ENCODE measurements around the gene COL24A1.
"Not testable (repeated sequence)": the region's sequence is repeated elsewhere in the genome, so short reads cannot be mapped to it uniquely, and the experiment has no call there.

Gene COL24A1

GRCh38 chr1:85983316-85983715 lies 173.3 kb downstream of the COL24A1 start:
- DNase-seq, result no peak

GRCh38 chr1:85976516-85977205 lies 179.9 kb downstream of the COL24A1 start:
- DNase-seq, result no peak

GRCh38 chr1:85975912-85976371 lies 180.6 kb downstream of the COL24A1 start:
- no peak for DNase-seq

GRCh38 chr1:85962457-85962856 lies 194.1 kb downstream of the COL24A1 start:
- no peak for DNase-seq

DNA sequence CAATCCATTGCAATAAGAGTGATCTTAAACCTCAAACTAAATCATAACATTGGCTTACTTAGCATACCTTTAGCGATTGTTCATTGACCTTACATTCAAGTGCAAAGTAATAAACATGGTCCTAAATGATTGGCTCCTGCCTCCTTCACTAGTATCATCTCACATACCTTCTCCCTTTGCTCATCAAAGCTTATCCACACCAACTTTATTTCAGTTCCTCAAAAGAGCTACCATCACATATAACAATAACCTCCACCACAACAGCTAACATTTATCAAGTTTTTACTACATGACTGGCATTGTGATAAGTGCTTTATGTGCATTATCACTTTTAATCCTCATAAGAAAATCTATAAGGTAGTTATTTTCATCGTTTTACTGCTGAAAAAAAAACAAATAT lies 198.8 kb downstream of the COL24A1 start:
- DNase-seq, result no peak

- not testable (repeated sequence) for DNase-seq
Measured at GRCh38 chr1:85955218-85955617, 201.4 kb downstream of the COL24A1 start.

- DNase-seq, result no peak
Measured at GRCh38 chr1:85952460-85952859, 204.1 kb downstream of the COL24A1 start.

GRCh38 chr1:85947186-85947585 lies 209.4 kb downstream of the COL24A1 start:
- no peak for DNase-seq

- no peak for DNase-seq
Measured at GRCh38 chr1:85943945-85944344, 212.6 kb downstream of the COL24A1 start.

DNA sequence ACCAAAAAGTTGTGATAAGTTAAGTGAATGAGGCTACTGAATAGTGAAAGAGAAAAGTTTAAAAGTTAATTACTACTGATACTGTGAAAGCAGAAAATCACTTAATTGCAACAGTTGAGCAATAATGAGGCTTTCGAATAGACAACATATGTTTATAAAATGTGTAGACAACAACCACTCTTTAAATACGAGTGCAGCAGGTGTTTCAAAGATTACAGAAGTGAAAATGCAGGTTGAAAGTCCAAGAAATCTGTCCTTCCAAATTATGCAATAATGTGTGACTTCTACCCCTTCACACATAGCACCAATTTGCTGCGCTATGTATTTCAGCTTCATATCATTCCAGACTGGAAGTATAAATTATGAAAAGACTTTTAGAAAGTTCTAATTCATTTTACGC lies 213.0 kb downstream of the COL24A1 start:
- DNase-seq, result no peak

DNA sequence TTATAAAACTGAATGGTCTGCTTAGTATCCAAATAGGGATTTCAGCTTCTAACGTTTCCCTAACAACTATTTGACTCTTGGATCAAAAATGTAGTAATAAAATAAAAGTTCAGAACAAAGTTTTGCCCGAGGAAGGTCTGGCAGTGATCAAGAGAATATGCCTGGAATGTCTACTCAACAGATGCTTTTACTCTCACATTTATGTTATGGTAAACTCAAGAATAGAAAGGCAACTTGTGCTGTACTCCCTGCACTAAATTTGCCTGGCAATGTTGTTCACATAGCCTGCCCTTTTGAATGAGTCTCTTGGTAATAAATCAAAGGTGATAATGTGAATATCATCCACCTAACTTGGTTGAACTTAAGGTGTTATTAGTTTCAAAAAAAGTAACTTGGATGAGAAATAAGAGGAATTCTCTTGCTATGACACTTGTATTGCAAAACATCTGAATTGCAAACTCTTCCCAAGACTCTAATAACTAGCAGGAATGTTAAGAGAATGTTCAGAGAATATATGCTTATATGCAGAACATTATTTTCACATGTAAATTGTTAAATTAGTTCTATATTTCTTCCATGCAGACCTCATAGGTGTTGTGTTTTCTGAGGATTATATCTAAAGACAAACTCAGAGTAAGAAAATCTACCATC lies 215.8 kb downstream of the COL24A1 start:
- no peak for DNase-seq

DNA sequence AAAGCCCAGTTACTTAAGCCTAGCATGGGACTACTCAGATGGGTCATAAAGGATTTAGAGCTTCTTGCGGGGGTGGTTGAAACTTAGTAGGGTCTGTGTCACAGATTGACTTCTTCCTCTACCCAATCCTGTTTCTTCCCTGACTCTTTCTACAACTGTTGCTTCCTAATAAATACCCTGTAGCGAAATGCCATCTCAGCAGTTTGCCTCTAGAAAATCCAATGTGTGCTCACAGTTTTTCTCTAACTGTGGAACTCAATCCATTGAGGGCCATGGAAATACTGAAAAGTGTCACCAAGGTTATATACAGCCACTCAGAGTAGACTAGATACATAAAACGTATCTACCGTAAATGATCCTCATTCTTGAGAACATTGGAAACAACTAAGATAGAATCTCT lies 217.7 kb downstream of the COL24A1 start:
- no peak for DNase-seq

DNA sequence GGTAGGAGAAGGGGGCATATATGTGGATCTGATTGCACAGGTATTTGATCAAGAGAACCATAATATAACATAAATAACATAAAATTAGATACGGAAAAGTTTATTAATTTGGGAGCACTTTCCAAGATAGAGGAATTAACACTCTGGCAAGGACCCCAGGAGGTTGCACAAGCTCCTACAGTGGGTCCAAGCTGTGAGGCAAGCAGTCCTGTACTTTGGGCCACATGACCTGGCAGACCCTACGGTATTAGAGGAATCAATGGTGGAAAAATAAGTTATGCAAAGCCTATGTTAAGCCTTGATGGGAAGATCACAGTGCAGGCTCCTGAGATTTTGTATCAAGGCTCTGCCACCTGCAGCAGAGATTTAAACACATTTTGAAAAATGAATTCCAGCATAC lies 220.1 kb downstream of the COL24A1 start:
- no peak for DNase-seq

GRCh38 chr1:85936057-85936456 lies 220.5 kb downstream of the COL24A1 start:
- DNase-seq, result no peak

DNA sequence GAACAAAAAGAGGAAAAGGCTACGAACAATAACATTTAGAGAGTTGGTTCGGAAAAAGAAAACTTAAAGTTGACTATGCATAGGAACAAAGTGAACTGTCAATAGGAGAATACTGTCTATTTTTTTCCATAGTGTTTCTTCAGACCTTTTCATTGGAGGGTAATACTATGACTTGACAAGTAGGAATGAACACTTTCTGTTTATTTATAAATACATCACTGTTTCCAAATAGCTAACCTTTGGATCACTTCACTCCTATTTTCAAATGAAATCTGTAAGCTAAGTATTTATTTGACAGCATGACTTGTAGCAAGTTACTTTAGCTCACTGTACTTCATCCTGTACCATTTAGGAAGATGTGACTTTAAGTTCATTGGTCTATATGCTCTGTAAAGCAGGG lies 221.3 kb downstream of the COL24A1 start:
- no peak for DNase-seq

- DNase-seq, result no peak
Measured at GRCh38 chr1:85934516-85934915, 222.1 kb downstream of the COL24A1 start.

DNA sequence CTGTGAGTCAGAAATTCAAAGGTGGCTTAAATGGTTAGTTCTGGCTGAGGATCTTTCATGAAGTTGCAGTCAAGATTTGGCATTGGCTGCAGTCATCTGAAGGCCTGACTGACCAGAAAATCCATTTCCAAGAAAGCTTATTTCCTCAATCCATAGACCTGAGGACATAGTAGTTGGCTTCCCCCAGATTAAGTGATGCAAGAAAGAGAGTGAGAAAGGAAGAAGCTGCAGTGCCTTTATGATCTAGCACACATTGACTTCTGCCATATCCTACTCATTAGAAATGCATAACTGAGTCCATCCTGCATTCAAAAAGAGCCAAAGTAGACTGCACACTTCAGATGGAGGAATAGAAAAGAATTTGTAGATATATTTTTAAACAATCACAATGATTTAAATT lies 222.6 kb downstream of the COL24A1 start:
- no peak for DNase-seq

DNA sequence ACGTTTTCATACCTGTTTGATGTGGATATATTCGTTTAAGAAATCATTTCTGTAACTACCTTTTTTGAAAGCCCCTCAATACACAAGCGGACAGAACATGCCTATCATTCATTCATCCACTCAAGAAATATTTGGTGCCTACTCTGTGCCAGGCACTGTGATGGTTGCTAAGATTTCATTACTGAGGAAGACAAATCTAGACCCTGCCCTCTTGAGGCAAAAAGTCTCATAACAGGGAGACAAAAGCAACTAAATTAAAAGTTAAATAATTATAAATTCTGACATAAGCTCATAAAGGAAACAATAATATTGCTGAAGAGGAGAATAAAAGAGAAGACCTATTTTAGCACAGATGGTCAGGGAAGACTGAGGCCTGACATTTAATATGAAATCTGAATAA lies 244.8 kb downstream of the COL24A1 start:
- DNase-seq, result no peak

DNA sequence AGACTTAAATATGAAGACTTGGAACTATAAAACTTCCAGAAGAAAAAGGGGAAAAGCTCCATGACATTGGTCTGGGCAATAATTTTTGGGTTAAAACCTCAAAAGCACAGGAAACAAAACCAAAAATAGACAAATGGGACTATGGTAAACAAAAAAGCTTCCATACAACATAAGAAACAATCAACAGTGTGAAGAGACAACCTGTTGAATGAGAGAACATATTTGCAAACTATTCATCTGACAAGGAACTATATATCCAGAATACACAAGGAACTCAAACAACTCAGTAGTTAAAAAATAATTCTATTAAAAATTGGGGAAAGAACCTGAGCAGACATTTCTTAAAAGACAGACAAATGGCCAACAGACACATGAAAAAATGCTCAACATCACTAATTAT lies 255.7 kb downstream of the COL24A1 start:
- DNase-seq, result no peak

- DNase-seq, result no peak
Measured at GRCh38 chr1:85898861-85899260, 257.7 kb downstream of the COL24A1 start.

GRCh38 chr1:85894651-85895050 lies 261.9 kb downstream of the COL24A1 start:
- DNase-seq, result peak in 1 of 2 donors; percentile 1

DNA sequence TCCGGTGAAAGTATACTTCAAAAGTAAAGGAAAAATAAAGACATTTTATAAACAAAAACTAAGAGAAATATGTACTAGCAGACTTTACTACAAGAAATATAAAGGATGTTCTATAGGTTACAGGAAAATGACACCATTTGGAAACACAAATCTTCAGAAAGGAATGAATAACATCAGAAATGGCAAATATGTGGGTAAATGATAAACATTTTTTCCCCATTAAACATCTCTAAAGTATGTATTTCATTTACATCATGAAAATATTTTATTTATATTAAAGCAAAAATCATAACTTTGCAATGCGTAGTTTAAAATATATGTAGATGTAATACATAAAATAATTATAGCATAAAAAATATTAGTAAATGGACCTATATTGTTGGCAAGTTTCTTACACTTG lies 264.2 kb downstream of the COL24A1 start:
- no peak for DNase-seq

GRCh38 chr1:85889870-85890269 lies 266.7 kb downstream of the COL24A1 start:
- no peak for DNase-seq

DNA sequence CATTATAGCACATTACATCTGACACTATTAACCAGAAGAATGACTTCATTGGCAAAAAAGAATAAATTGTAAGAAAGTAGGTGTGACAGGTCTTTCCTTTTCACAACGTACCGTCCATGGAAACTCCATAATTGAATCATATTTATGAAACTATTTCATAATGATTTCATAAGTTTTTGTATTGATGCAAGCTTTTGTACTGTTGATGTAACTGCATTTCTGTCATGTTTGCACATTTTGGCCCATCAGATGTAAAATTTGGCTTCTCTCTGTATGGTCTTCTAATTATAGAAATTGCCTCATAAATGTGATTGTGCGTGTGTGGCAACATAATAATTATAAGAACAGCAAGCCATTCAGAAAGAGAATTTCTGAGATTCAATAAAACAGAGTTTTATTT lies 267.7 kb downstream of the COL24A1 start:
- DNase-seq, result no peak

Data from CD4-positive, alpha-beta T cell treated with Interferon alpha-2 for 1 hour (primary cell).